Daoy (cell line): ENCODE measurements around the gene TCAIM. TPM values are rescaled to one million over a fixed set of nuclear protein-coding genes. Genes with fewer than 3 reads are reported as not detected.

ENCODE experiments used
- DNase-seq: peaks from one replicate; pipeline ENCODE4 v3.0.0-alpha.2; 2015; ENCODE audit warnings: low read depth
- total RNA-seq: library from RNA; depleted of rRNA; stranded (reverse); fragments of >200 nt; shearing (Covaris generic); gene quantifications from 2 replicates; pipeline ENCODE4 v1.2.3, GENCODE V29; 2014; rRNA removed

TCAIM gene, protein sequence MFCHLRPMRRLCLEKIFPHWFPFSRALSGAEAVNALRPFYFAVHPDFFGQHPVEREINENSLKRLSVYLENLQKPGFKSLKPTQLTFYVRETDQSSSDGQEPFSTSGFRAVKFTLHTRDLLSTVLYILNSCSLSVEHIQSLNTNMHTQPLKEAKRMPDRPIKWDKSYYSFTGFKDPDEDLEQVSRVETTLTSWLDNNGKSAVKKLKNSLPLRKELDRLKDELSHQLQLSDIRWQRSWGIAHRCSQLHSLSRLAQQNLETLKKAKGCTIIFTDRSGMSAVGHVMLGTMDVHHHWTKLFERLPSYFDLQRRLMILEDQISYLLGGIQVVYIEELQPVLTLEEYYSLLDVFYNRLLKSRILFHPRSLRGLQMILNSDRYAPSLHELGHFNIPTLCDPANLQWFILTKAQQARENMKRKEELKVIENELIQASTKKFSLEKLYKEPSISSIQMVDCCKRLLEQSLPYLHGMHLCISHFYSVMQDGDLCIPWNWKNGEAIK
- 14.2 and 20.4 TPM in 2 replicates for total RNA-seq

DNA sequence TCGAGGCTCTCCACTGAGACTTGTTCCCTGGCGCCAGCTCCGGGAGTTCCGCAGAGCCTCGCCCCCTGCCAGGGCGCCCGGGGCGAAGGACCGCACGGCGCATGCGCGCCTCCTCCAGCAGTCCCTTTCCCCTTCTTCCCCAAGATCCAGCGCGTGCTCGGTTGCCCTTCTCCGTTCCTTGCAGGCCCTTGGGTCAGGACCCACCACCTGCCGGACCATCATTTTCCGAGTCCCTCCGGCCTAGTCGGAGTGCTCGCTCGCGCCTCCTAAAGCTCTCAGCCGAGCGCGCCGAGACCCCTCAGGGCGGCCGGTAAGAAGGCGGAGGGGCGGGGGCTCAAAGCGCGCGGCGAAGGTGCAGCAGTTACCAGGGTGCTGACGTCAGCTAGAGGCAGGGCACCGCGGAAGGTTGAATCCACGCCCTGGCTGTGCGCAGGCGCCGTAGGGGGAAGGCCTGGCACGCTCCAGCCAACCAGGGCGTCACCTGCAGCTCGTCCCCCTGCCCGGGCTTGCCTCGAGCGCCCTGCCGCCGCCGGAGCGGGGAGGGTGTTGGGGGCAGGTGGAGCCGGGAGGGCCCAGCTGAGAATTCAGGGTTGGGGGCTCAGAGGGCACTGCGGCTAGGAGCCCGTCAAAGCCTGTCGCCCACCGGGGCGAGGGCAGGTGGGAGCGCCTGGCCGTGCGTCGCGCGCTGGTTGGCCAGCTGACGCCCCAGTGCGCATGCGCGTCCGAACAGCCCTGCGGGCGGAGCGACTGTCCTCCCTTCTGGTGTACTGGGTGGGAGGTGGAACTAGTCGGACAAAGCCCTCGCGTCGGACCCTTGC lies at the start of gene TCAIM:
Gene TCAIM (plus strand): TSS at position 757 of the 818 bp plus-strand sequence. CDS start 16,017 bp downstream, outside the sequence.
- peak; percentile 98 for DNase-seq

DNA sequence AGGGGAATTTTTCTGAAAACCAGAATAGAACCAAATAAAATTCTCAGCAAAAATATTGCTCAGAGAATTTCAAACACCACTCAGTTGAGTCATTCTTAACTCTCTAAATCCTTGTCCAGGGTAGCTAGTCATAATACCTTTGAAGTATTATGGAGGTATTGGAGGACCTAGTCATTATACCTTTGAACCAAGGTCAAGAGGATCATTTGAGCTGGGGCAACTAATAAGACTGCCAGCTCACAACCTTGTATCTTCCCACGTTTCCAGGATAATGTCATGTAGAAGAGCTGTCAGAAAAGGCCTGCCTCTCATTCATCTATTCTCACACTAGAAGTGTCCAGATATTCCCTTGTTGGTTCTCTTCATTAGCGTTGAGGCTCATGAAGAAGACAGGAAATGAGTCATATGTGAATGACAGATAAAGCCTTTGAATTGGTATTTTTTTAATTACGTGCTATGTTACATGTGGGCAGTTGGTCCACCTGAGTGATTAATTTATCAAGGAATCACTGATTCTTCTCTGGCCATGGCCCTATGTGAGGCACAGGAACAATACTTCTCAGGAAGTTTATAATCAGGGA lies 48.6 kb upstream of the TCAIM start:
- no peak for DNase-seq

DNA sequence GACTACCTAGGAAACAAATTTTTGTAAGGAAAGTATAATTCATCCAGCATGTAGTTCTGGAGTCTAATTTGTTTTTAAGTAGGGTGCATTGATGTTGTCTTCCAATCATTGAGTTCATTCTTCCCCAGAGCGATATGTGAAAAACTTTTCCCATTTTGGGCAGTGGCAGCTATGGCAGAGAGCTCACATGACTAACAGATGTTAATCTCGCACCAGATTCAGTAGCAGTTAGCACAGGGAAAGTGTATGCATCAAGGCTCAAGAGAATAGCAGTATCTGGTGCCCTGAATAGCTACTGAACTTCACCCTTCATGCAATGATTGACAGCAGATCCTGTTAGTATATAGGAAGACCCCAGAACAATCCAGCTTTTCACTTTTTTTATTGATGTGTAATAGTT lies 46.3 kb upstream of the TCAIM start:
- no peak for DNase-seq

DNA sequence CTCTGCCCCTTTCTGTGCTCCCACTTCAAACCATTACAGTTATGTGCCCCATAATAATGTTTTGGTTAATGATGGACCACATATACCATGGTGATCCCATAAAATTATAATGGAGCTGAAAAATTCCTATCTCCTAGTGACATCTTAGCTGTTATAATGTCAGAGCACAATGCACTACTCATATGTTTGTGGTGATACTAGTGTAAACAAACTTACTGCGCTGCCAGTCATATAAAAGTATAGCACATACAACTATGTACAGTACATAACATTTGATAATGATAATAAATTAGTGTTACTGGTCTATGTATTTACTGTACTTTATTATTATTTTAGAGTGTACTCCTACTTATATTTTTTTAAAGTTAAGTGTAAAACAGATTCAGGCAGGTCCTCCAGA lies 45.6 kb upstream of the TCAIM start:
- no peak for DNase-seq

DNA sequence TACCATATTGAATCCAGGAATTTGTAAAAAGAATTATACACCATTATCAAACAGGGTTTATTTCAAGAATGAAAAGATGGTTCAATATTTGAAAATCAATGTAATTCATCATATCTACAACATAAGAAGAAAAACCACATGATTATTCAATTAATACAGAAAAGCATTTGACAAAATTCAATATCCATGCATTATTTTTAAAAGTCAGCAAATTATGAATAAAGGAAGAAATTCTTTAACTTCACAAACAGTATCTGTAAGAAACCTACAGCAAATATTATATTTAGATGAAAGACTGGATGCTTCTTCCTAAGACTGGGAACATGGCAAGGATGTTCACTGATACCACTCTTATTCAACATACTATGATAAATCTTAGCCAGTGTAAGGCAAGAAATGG lies 41.3 kb upstream of the TCAIM start:
- no peak for DNase-seq

DNA sequence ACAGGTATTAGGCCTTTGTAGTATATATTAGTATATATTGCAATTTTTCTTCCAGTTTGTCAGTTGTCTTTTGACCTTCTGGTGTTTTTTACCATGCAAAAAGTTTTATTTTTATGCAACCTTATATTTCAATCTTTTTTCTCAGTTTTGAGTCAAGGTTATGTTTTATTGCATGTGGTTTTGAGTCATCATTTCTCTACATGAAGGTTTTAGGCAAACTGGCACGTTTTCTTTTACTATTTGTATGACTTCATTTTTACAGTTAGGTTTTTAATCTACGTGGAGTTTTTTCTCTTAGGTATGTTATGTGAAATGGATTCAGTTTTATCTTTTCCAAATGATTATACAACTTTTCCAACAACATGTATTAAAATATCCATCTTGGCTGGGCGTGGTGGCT lies 36.8 kb upstream of the TCAIM start:
- no peak for DNase-seq

DNA sequence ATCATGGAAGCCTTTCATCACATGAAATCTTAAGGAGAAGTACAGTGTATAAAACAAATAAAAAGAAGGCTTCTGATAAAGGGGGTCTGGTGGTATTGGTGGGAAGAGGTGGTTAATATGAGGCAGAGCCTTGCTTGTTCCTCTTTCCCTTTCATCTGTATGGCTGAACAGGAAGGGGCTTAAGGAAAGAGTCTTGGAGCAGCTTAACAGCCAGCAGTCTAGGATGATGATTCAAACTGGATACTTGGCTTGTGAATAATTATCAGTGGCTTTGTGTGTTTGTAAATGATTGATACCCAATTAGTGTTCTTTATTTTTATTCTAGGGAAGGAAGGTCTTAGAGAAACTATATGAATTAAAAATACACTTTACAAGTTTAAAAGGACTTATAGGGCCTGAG lies 29.1 kb upstream of the TCAIM start:
- DNase-seq: no peak

DNA sequence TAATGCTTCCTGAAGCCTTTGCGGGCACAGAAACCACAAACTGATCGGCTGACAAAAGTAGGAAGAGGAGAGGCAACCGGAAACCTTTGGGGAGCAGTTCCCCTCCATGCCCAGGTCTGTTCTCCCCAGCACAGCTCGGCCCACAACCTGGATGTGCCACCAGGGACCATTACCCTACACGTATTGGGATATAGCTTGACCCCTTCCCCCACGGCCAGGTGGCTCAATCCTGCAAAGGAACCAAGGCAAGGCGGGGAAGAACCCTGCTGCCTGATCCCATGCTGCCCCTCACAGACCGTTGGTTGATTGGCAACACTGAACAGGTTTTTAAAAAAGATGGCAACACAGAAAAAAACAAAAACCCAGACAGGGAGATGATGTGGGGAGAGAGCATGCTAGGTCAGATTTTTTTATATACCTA lies 19.7 kb upstream of the TCAIM start:
- no peak for DNase-seq

DNA sequence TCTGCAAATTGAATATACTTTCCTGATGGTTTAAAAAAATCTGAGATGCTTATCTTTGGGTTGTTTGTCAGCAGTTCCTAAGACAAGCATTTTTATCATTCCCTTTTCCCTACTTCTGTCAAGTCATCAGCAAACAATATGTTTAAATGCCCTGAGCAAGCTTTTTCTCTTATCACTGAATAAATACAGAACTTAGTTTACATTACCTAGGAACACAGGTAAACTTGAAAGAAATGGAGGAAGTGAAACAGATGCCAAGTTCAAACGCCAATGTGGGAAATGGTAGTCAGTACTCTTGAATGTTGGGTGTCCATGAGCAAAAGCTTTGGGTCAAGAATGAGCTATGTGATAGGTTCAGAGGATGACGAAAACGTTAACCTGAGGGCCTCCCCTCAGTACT lies 17.2 kb upstream of the TCAIM start:
- no peak for DNase-seq

DNA sequence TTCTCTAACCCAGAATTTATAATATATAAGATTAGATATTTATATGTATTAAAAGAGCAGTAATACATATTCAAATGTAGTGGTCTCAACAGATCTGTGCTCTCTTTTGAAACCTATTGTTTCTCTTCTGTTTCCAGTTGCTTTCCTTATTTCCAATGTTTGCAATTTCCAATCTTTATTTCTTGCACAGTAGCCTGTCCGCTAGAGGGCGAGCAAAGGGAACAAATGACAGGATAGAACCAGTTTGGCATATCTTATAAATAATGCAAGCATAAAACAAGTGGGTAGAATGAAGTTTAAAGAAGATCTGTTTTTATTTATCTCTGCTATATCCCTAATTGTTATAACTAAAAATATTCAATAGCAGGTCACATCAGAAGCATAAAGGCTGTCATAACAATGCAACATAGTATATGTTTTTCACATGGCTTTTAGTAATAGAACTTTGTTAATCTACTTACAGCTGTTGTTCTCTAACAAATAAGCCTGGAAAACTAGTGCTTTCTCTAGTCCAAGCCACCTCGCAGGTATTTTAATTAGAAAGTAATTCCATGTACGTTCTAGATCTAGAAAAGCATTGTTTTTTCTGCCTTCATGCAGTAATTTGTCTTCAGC lies 15.1 kb upstream of the TCAIM start:
- peak; percentile 47 for DNase-seq

DNA sequence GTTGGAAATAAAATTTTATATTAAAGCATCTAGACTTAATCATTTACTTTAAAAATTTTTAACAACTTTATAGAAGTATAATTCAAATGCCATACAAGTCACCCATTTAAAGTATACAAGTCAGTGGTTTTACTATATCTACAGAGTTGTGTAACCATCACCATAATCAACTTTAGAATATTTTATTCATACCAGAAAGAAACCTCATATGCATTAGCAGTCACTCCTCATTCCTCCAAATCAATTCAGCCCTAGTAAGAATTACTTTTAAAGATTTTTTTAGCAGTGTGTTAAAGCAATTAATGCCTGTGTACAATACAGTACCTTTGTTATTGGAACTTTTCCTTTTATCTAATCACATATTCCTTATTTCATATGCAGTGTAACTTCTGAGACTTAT lies 14.0 kb upstream of the TCAIM start:
- no peak for DNase-seq

DNA sequence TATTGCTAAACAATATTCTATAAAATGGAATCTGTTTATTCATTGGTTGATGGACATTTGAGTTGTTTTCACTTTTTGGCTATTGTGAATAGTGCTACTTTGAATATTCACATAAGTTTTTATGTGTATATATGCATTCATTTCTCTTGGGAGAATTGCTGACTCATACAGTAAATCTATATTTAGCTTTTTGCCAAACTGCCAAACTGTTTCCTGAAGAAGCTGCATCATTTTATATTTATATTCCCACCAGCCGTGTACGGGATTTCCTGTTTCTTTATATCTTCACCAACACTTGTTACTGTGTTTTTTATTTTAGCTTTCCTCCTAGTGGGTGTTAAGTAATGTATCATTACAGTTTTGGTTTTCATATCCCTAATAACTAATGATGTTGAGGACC lies 12.5 kb upstream of the TCAIM start:
- DNase-seq: no peak

DNA sequence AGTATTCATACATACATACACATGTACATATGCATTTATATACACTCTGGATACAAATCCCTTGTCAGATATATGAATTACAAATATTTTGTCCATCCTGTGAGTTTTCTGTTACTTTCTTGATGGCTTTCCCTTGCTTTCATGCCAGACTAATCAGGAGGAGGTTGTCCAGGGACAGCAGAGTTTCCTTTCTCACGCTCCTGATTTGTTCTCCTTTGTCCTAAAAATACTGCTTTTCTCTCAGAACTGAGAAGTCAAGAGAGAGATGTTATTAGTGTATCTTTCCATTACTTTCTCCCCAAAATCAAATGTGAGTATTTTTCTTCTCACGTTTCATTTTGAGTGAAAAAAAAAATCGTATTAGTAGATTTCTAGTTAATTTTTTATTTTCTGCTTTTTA lies 12.1 kb upstream of the TCAIM start:
- no peak for DNase-seq

DNA sequence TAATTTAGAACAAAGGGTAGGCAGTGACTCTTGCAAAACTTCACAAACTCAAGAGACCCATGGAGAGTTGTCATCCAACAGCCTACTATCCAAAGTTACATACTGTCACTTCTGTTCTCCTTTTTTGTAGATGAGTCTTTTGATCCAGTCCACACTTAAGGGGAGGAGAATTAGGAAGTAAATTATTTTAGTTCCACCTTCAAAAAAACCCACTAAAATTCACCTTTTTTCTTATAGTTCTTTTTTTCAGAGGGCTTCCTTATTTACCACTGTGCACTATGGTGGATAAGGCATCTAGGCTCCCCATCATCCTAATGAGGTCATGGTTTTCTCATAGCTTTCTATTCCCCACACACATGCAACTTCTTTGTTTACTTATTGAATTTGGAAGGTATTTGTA lies 8.6 kb upstream of the TCAIM start:
- no peak for DNase-seq

DNA sequence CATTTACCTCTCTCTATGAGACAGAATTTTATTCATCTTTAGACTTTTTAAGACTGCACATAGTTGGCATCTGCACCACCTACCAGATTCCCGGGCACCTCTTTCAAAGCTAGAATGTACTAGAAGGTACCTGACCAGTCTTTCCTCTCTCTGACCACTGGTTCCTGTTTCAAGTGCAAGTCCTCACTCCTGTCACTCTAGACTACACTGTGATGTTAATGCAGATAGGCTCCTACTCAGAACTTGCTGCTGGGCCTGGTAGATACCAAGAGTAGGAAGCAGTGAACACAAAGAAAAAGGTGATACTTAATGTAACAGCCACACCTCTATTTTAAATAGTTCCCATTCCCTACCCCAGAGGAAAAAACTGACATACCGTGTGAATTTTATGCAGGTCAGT lies 8.1 kb upstream of the TCAIM start:
- no peak for DNase-seq

DNA sequence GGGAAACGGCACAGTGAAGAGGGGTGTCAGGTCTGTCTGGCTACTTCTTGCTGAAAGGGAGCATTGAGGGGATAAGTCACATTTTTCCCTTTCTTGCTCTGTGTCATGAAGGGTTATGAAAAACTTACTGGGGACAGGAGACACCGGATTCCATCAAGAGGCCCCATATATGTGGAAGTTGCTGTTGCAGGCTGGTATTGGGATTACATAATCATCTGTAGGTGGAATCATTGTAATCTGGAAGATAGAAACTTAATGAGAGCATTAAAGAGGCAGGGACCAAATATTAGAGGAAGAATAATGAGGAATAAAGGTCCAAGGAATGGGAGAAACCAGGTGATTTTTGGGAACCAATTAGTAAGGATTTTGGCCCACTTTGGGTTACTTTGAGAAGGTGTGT lies 4.2 kb upstream of the TCAIM start:
- DNase-seq: no peak

DNA sequence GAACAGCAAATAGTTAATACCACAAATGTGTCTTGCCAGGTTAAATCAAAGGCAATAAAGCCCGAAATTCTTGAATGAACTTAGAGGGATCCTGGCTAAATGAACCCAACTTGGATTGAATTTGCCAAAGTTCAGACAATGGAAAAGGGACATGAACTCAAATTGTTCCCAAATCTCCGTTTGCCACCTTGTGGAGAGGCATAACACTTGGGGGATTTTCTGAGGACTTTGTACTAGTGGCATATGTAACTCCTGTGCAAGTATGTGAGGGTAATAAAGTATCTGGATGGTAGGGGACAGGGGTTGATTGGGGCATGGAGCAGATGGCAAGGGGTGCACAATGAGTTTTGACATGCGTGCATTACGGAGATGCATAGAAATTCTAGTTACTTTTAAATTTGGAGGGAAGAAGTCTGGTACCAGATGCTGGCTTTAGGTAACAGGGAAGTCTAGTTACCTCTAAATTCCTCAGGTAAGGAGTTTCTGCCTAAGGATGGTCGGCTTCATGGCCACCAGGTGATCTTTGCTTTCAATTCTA lies 1.2 kb upstream of the TCAIM start:
- no peak for DNase-seq

DNA sequence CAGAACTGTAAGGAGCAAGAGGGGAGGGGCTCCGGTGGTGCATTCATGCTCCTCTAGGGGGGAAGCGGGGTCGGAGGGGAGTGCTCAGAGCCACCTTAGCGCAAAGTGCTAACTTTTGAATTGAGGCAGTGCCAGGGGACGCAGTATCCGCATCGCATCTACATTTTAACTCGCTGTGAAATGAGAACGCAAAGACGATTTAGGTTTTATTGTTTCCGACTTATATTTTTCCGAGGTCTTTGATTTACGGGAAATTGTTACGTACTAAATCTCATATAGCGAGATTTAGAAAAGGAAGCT lies 212 bp downstream of the TCAIM start:
- DNase-seq: no peak

DNA sequence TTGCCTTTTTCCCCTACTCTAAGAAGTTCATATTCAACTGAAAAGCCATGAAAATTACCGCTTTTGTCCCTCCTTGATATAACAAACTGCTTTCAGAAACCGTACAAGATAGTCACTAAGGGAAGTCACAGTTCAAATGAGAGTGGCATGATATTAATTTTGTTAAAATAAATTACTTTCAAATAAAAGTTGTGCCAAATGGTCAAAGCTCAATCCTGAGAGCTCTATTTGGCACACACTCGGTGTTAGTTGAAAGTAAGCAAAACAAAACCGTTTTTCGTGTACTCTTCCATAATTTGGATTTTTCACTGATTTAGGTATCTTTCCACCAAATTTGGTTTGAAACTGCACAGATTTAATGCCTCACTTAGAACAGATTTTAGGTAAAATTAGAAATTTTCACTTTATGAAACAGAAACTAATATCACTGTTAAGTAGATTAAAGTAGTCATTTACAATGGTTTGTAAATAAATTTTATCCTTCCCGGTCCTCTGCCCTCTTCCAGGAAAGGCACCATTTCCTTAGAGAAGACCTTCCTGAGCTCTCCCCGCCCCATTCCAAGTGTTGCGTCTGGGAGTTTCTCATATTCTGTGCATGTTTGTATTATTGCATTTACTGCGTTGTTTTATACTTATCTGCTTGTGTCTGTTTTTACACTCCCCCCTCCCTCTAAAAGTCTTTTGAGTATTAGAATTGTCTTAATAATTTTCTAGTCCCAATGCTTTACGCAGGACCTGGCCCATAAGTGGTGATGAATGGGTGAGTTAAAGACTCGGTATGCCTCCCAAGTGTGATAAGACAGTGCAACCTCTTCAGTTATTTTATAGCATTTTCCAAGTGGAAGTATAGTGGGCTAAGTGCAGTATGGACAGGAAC lies 853 bp downstream of the TCAIM start:
- DNase-seq: no peak

DNA sequence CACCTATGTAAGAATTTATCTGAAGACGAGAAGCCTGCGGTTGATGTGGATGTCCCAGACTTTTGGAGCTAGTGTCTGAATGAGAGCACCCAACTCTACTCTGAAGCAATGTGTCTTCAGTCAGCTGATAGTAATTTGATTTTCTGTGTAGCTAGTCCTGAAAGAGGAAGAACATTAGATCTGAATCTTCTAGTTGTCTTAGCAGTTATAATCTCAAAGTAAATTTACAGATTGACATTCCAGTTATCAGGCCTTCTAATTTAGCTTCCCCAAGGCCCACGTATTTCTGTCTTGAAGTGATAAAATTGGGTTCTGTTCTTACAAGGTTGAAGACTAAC lies 1.5 kb downstream of the TCAIM start:
- no peak for DNase-seq

DNA sequence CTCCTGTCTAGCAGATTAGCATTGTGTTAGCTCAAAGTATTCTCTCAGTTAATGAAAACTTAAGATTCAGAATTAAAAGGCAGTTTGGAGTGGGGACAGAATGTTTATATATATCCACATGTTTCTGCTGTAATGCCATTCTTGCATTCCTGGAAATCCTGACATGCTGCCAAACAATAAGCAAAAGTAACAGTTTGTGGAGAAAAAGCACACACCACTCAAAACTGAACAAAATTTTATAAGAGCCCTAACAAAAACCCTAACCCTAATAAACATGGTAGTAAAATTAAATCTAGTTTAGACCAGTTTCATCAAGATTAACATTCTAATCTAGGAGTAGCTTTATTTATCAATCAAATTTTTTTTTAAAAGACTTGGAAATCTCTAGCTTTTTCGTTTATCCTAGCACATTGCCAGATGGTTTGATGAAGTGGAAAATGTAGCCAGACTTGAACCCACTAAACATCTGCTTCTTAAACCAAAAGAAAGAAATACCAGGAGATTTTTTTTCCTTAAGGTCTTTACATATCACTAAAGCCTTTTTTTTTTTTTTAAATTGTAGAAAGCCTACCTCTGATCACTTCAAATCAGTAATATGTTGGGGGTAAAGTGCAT lies 3.7 kb downstream of the TCAIM start:
- no peak for DNase-seq
